ENCODE measurements around the gene CYTH2. TPM values are rescaled to one million over a fixed set of nuclear protein-coding genes. Genes with fewer than 3 reads are reported as not detected.

CYTH2 gene
- total and polyA plus RNA-seq, 2 of the 8 experiments (the other 6 are each of a cell fraction or from before 2014, with no cell fraction given) = 43.7 to 71.4 TPM

DNA sequence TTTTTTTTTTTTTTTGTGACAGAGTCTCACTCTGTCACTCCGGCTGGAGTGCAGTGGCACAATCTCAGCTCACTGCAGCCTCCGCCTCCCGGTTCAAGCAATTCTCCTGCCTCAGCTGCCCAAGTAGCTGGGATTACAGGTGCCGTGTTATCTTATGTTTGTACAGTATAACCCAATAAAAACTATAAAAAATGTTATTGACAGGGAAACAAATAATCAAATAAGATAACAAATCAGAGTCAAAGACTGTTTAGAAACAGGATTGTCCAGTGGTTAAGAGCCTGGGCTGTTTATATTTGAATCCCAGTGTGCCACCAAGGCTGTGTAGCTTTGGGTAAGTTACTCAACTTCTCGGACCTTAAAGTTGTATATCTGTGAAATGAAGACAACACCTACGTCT is 61.6 kb downstream of the CYTH2 start:
- no peak overlapping the region for H2AFZ ChIP-seq (ENCODE audit: low read length)
- H2BK120ac ChIP-seq (replicated peaks; ENCODE audit: low read depth, low read length) = no peak overlapping the region
- no peaks in the 10 kb centered on the region for H3K27me3 ChIP-seq (replicated peaks in 1 of 4; ENCODE audit: control insufficient read depth in 3 of 4, extremely low read depth in 1 of 4, insufficient read depth in 3 of 4, low read length in 3 of 4)
- H4K8ac ChIP-seq (ENCODE audit: extremely low read depth, insufficient read depth, low read length) = no peak overlapping the region
- no peaks in the 10 kb centered on the region for H3K79me1 ChIP-seq (ENCODE audit: low read depth, low read length)
- H3K18ac ChIP-seq (ENCODE audit: extremely low read depth, low read length) = no peak overlapping the region
- no peak overlapping the region for H4K5ac ChIP-seq (ENCODE audit: insufficient read length, low read depth, low read length)
- no peak overlapping the region for H4K91ac ChIP-seq (replicated peaks; ENCODE audit: insufficient read length, low read length)
- no peak overlapping the region for H2BK20ac ChIP-seq (ENCODE audit: low read length)
- 96% methylated on average over 6 of the region's 6 CpGs; no CpG with 5 or more reads in 1 of the 2 experiments for whole genome bisulfite sequencing, 2 experiments (ENCODE audit: extremely low coverage in 1 of 2, insufficient coverage in 1 of 2, insufficient read length in 1 of 2, insufficient replicate concordance in 2 of 2, low coverage in 1 of 2, low lambda C conversion rate in 2 of 2, missing lambda C conversion rate in 1 of 2)
- H3K14ac ChIP-seq (ENCODE audit: insufficient read length) = no peak overlapping the region
- no peaks in the 10 kb centered on the region for H3K36me3 ChIP-seq (ENCODE audit: control insufficient read depth in 2 of 4, insufficient read depth in 4 of 4, low read length in 3 of 4)
- H3K9ac ChIP-seq (replicated peaks in 1 of 4; ENCODE audit: extremely low read depth in 1 of 4, low read depth in 3 of 4, low read length in 3 of 4) = no peak overlapping the region
- H3K4me1 ChIP-seq (replicated peaks in 1 of 4; ENCODE audit: control insufficient read depth in 3 of 4, insufficient read depth in 4 of 4, low read length in 3 of 4) = 0 out of 7 replicates have a peak, but pooled peaks cover 0 to 2% (median 0%) of the 10 kb centered on the region in 4 experiments
- no peak overlapping the region for H3K4ac ChIP-seq (replicated peaks; ENCODE audit: insufficient read length, low read depth, low read length)
- H3K9me3 ChIP-seq (ENCODE audit: insufficient read depth in 2 of 2, low read depth in 1 of 2, low read length in 1 of 2) = peaks cover 7% of the 10 kb centered on the region in 2 experiments; a peak in 2 of 4 replicates
- H4K20me1 ChIP-seq (replicated peaks in 1 of 2; ENCODE audit: control insufficient read depth in 1 of 2, insufficient read depth in 2 of 2, low read length in 2 of 2) = no peaks in the 10 kb centered on the region
- no peak overlapping the region for H2BK12ac ChIP-seq (ENCODE audit: low read depth, low read length)
- no peak overlapping the region for H2AK5ac ChIP-seq (ENCODE audit: low read depth, low read length)
- H3K4me2 ChIP-seq (ENCODE audit: insufficient read depth in 1 of 2, low read depth in 2 of 2, low read length in 2 of 2) = no peak overlapping the region
- ChIA-PET POLR2A (ENCODE audit: partially characterized antibody) (interaction anchor here (1.6 kb wide), 1 partner anchor 17 kb away, joined by 3 read pairs; no protein-coding TSS in a partner anchor), CTCF (ENCODE audit: partially characterized antibody) (interaction anchor here (1.0 to 1.3 kb wide), 4 partner anchors 15 to 824 kb away, joined by 3 to 4 read pairs (median 3); no protein-coding TSS in a partner anchor)
- no peak overlapping the region for H2BK15ac ChIP-seq (ENCODE audit: low read length)
- no peak overlapping the region for H3K56ac ChIP-seq (replicated peaks; ENCODE audit: insufficient read length, low read depth, low read length)
- H3K79me2 ChIP-seq (ENCODE audit: control insufficient read depth in 1 of 2, insufficient read depth in 2 of 2, low read length in 2 of 2) = no peaks in the 10 kb centered on the region
- no peak overlapping the region for H3K4me3 ChIP-seq (ENCODE audit: extremely low read depth in 1 of 4, insufficient read depth in 2 of 4, low read depth in 3 of 4, low read length in 4 of 4)
- H2BK5ac ChIP-seq (ENCODE audit: low read depth, low read length) = no peak overlapping the region
- H3K23me2 ChIP-seq (ENCODE audit: low read depth, low read length) = no peaks in the 10 kb centered on the region
- H3K27ac ChIP-seq (ENCODE audit: low read depth, low read length) = no peak overlapping the region
- no peak for DNase-seq (ENCODE audit: low read depth in 1 of 2, low spot score in 2 of 2)
- no peak for FAIRE-seq
- no peak overlapping the region for H3K23ac ChIP-seq (ENCODE audit: insufficient read length)
- TF ChIP-seq SP1 (IDR thresholded peaks at IDR 0.05; ENCODE audit: low read depth, low read length) (no peak), JUN (IDR thresholded peaks at IDR 0.05; ENCODE audit: low read depth, low read length) (no peak), YY1 (IDR thresholded peaks at IDR 0.05; ENCODE audit: low read depth, low read length) (no peak), BRCA1 (IDR thresholded peaks at IDR 0.05; ENCODE audit: low read depth, low read length) (no peak), POU5F1 (IDR thresholded peaks at IDR 0.05; ENCODE audit: low read depth, low read length) (no peak), SP2 (IDR thresholded peaks at IDR 0.05; ENCODE audit: low read length) (no peak), BACH1 (IDR thresholded peaks at IDR 0.05; ENCODE audit: low read length) (no peak), TCF12 (IDR thresholded peaks at IDR 0.05; ENCODE audit: low read depth, low read length) (no peak), POLR2AphosphoS5 (IDR thresholded peaks at IDR 0.05; ENCODE audit: low read depth, low read length) (no peak), KDM4A (IDR thresholded peaks at IDR 0.05; ENCODE audit: low read depth, low read length, severe bottlenecking) (no peak), TEAD4 (IDR thresholded peaks at IDR 0.05; ENCODE audit: low read depth, low read length) (no peak), CBX5 (IDR thresholded peaks at IDR 0.05; ENCODE audit: low read depth, low read length) (no peak), HDAC2 (IDR thresholded peaks at IDR 0.05; ENCODE audit: borderline replicate concordance in 1 of 2, low read depth in 2 of 2, low read length in 2 of 2) (no peak), CHD1 (IDR thresholded peaks at IDR 0.05; ENCODE audit: low read depth, low read length) (no peak), JUND (IDR thresholded peaks at IDR 0.05; ENCODE audit: low read length) (no peak), TAF1 (IDR thresholded peaks at IDR 0.05; ENCODE audit: low read depth, low read length) (no peak), SP4 (IDR thresholded peaks at IDR 0.05; ENCODE audit: low read length) (no peak)
